Endothelial cell of umbilical vein (primary cell): ENCODE results near the gene SDCCAG8. TPM values are rescaled to one million over a fixed set of nuclear protein-coding genes. Genes with fewer than 3 reads are reported as not detected.

Experiments used
- BruUV-seq: library from RNA; stranded (reverse); fragments of 400-500 nt; replicated peaks from 2 replicates; lab custom pipeline; 2021; lab: Mats Ljungman, UMichigan
- CTCF ChIA-PET: fragments of 300-600, 350-600 bp; sonication (Branson Sonifier 250); formaldehyde crosslinking; loops from one replicate; lab custom pipeline; 2021; ENCODE audit warnings: antibody characterized with exemption, inconsistent platforms; lab: Charles Lee
- POLR2A ChIA-PET: fragments of 300-600, 350-600 bp; sonication (Branson Sonifier 250); formaldehyde crosslinking; loops from one replicate; lab custom pipeline; 2021; ENCODE audit warnings: antibody characterized with exemption, inconsistent platforms; lab: Charles Lee
- DNase-seq: peaks from one replicate; pipeline ENCODE4 v3.0.0-alpha.2; 2011; ENCODE audit warnings: low read depth, low spot score
- FAIRE-seq: peaks from 2 replicates; lab custom pipeline; 2011; peaks lifted over from hg19 to GRCh38; lab: Jason Lieb, UNC
- H2AFZ ChIP-seq: 2 replicates; pipeline ENCODE4 v1.6.0; 2012; ENCODE audit warnings: low read depth, low read length, control low read depth, inconsistent platforms
- H3K27ac ChIP-seq: 2 replicates; pipeline ENCODE4 v1.5.1; 2011; ENCODE audit warnings: low read depth, mild to moderate bottlenecking, control low read depth, low read length, moderate library complexity; ENCODE audit not compliant: insufficient read depth
- H3K27me3 ChIP-seq, 2 experiments: 2 replicates each; pipeline versions ENCODE4 v1.6.0 to v1.6.1; 2011; ENCODE audit warnings: low read length in 2 of 2, mixed read lengths in 1 of 2; ENCODE audit not compliant: control insufficient read depth in 2 of 2, insufficient read depth in 2 of 2
- H3K36me3 ChIP-seq, 2 experiments: 2 replicates in 1 of 2; 3 replicates in 1 of 2; pipeline ENCODE4 v1.5.1; 2011; ENCODE audit warnings: low read length in 2 of 2, mild to moderate bottlenecking in 1 of 2, moderate library complexity in 1 of 2; ENCODE audit not compliant: control insufficient read depth in 2 of 2, insufficient read depth in 2 of 2; ENCODE audit errors: extremely low read depth in 1 of 2
- H3K4me1 ChIP-seq: 3 replicates; pipeline ENCODE4 v1.5.1; 2011; ENCODE audit warnings: mild to moderate bottlenecking, low read length; ENCODE audit not compliant: control insufficient read depth, insufficient read depth; ENCODE audit errors: extremely low read depth
- H3K4me2 ChIP-seq: 2 replicates; pipeline ENCODE4 v1.6.1; 2011; ENCODE audit warnings: low read length, control low read depth, mixed read lengths; ENCODE audit not compliant: insufficient read depth
- H3K4me3 ChIP-seq, 3 experiments: fragments of 200-600 bp in 1 of 3; sonication (generic), shearing (Covaris generic) in 1 of 3; replicated peaks in 1 of 3; 2 replicates each; pipeline ENCODE4 v1.5.1; 2011 to 2016; ENCODE audit warnings: control low read depth in 3 of 3, low read length in 3 of 3, mild to moderate bottlenecking in 2 of 3, inconsistent platforms in 1 of 3, low read depth in 1 of 3, moderate library complexity in 1 of 3; ENCODE audit not compliant: insufficient read depth in 1 of 3
- H3K79me2 ChIP-seq: 2 replicates; pipeline ENCODE4 v1.6.0; 2012; ENCODE audit warnings: low read length, inconsistent platforms; ENCODE audit not compliant: control insufficient read depth, insufficient read depth
- H3K9ac ChIP-seq: replicated peaks from 2 replicates; pipeline ENCODE3; 2011; ENCODE audit warnings: low read length, control low read depth; ENCODE audit not compliant: insufficient read depth; ENCODE audit errors: extremely low read depth
- H3K9me1 ChIP-seq: replicated peaks from 3 replicates; pipeline ENCODE4 v1.6.0; 2011; ENCODE audit warnings: mild to moderate bottlenecking, low read length; ENCODE audit not compliant: control insufficient read depth, insufficient read depth; ENCODE audit errors: extremely low read depth
- H3K9me3 ChIP-seq: replicated peaks from 2 replicates; pipeline ENCODE4 v1.5.1; 2012; ENCODE audit warnings: low read length, inconsistent platforms; ENCODE audit not compliant: control insufficient read depth, insufficient read depth
- H4K20me1 ChIP-seq: replicated peaks from 2 replicates; pipeline ENCODE3; 2011; ENCODE audit warnings: mild to moderate bottlenecking, low read length; ENCODE audit not compliant: control insufficient read depth, insufficient read depth; ENCODE audit errors: extremely low read depth
- EZH2 ChIP-seq: IDR thresholded peaks from 2 replicates; pipeline ENCODE4 v1.6.1; 2012; ENCODE audit warnings: borderline replicate concordance, low read depth, mild to moderate bottlenecking, moderate library complexity, low read length, inconsistent platforms; ENCODE audit not compliant: severe bottlenecking
- FOS ChIP-seq: IDR thresholded peaks from 2 replicates; pipeline ENCODE4 v1.6.1; 2011; ENCODE audit warnings: mild to moderate bottlenecking, low read length, moderate library complexity, borderline replicate concordance; ENCODE audit not compliant: insufficient read depth
- GATA2 ChIP-seq: IDR thresholded peaks from 2 replicates; pipeline ENCODE4 v1.7.0; 2011; ENCODE audit warnings: low read depth, mild to moderate bottlenecking, moderate library complexity, mixed read lengths, low read length; ENCODE audit not compliant: insufficient read length, insufficient read depth
- JUN ChIP-seq: IDR thresholded peaks from 2 replicates; pipeline ENCODE4 v1.6.1; 2011; ENCODE audit warnings: borderline replicate concordance, low read depth; ENCODE audit not compliant: insufficient read length, insufficient read depth
- MYC ChIP-seq: IDR thresholded peaks from one replicate; pipeline ENCODE4 v1.6.1; 2011; ENCODE audit warnings: mild to moderate bottlenecking, low read depth, low read length
- POLR2A ChIP-seq: IDR thresholded peaks from 2 replicates; pipeline ENCODE4 v1.6.1; 2012; ENCODE audit warnings: low read depth, mild to moderate bottlenecking, control low read depth, low read length
- POLR2AphosphoS5 ChIP-seq: IDR thresholded peaks from 2 replicates; pipeline ENCODE4 v1.6.1; 2012; ENCODE audit warnings: low read depth, mild to moderate bottlenecking, control low read depth, low read length, moderate library complexity; ENCODE audit not compliant: insufficient read depth
- dilution Hi-C: fragments of 300-500 bp; cut with MboI; formaldehyde crosslinking; loops from one replicate; pipeline ENCODE4 v1.15.0; 2019; ENCODE audit warnings: low sequenced_read_pairs; ENCODE audit not compliant: extremely low pct_ligation_motif_present
- intact Hi-C: fragments of 100-400 bp; cut with micrococcal nuclease; formaldehyde crosslinking; loops from one replicate; pipeline ENCODE4 v1.10.0; 2022
- polyA plus RNA-seq, 4 experiments: library from polyadenylated mRNA; depleted of rRNA in 3 of 4; stranded (reverse) in 3 of 4; unstranded in 1 of 4; fragments of >200 nt; gene quantifications; 2 replicates each; pipeline versions ENCODE4 v1.2.1 to v1.2.3, GENCODE V29; 2011 to 2012; ENCODE audit warnings: missing spikeins in 1 of 4
- total RNA-seq: library from RNA; stranded (reverse); gene quantifications from 2 replicates; pipeline ENCODE4 v1.2.3, GENCODE V29; 2021
- TF ChIP-seq, protein P1 (sequence below): IDR thresholded peaks from 2 replicates; pipeline ENCODE4 v1.6.1; 2011; ENCODE audit not compliant: insufficient read depth, insufficient read length
- TF ChIP-seq, protein P2 (sequence below), 2 donors: IDR thresholded peaks; 1 replicate in 1 of 2; 2 replicates in 1 of 2; pipeline ENCODE4 v1.5.1; 2011; ENCODE audit warnings: low read length in 2 of 2, mild to moderate bottlenecking in 2 of 2, moderate library complexity in 2 of 2, control low read depth in 1 of 2, inconsistent platforms in 1 of 2, low read depth in 1 of 2; ENCODE audit not compliant: insufficient read depth in 1 of 2; ENCODE audit errors: extremely low read depth in 1 of 2

SDCCAG8 gene
- total and polyA plus RNA-seq, 2 donors (not counting 3 experiments of a cell fraction or from before 2014, with no cell fraction given) = 14.6 to 25.7 TPM

DNA sequence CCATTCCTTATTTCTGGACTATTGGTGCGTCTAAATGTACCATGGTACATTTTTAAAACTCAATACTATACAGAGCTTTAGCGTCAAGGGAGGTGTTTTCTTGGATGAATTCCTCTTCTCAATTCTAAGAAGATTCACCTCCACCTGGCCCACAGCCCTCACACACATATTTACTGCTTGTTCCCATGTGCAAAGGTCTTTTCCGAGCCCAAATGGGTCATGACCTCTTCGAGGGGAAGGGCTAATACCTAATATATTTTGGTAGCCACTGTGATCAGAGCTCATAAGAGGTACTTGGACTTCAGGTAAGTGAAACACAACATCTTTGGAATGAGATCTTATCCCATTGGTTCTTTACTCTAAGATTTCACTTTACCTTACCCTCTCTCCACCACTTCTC is 205.9 kb downstream of the SDCCAG8 start:
- no peak for FAIRE-seq
- Histone ChIP-seq H3K9me3 (no peaks in the 10 kb centered on the region), H3K4me1 (no peaks in the 10 kb centered on the region), H4K20me1 (no peaks in the 10 kb centered on the region), H3K4me2 (no peak overlapping the region), H3K4me3 (no peak overlapping the region), H3K27me3 (no peaks in the 10 kb centered on the region), H3K9me1 (no peaks in the 10 kb centered on the region), H3K27ac (no peak overlapping the region), H3K36me3 (no peaks in the 10 kb centered on the region), H3K9ac (no peak overlapping the region), H2AFZ (no peak overlapping the region), H3K79me2 (no peaks in the 10 kb centered on the region)
- CTCF ChIA-PET = no interaction called here
- no peak for DNase-seq
- POLR2A ChIA-PET = no interaction called here
- no TSS peak for BruUV-seq
- intact Hi-C loops (no loop called here), dilution Hi-C loops (no loop called here)
- TF ChIP-seq, protein P1, sequence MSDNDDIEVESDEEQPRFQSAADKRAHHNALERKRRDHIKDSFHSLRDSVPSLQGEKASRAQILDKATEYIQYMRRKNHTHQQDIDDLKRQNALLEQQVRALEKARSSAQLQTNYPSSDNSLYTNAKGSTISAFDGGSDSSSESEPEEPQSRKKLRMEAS = no peak
- no peak for TF ChIP-seq POLR2AphosphoS5
- TF ChIP-seq GATA2 = no peak
- no peak for TF ChIP-seq EZH2
- TF ChIP-seq FOS = no peak
- TF ChIP-seq JUN = no peak

DNA sequence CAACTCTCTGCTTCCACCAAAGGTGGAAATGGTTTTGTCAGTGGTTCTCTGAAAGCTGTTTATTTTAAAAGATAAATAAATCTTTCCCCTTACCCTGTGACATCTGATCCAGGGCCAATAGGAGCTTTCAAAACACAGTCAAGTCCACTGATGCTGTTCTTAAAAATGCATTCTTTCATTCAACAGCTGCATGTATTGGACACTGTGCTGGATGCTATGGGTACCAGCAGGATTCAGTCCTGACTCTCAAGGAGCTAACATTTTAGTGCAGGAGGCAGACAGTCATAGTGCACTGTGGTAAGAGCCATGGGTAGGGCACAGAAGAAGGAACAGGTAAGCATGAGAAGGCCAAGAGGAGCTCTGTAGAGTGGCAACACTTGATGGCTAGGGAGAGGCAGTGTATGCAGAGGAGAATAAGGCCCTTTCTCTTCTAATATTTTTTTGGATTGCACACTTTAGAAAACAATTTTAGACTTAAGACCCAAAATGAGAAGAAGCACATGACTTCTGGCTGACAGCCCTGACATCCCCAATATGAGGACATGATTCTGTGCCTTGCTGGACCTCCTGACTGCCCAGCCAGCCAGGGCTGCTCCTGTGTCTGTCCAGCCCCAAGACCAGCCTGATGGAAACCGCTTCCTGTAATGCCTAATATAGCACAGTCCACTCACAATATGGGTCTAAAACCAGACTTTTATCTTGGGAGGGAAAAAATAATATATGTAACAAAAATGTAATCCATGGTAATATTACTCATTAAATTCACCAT is 207.3 kb downstream of the SDCCAG8 start:
- H4K20me1 ChIP-seq = no peaks in the 10 kb centered on the region
- intact Hi-C loops (no loop called here), dilution Hi-C loops (no loop called here)
- TF ChIP-seq, protein P1 = no peak
- no peak for TF ChIP-seq POLR2A
- no peak for TF ChIP-seq GATA2
- TF ChIP-seq FOS = no peak
- no peak for TF ChIP-seq EZH2
- TF ChIP-seq, protein P2, sequence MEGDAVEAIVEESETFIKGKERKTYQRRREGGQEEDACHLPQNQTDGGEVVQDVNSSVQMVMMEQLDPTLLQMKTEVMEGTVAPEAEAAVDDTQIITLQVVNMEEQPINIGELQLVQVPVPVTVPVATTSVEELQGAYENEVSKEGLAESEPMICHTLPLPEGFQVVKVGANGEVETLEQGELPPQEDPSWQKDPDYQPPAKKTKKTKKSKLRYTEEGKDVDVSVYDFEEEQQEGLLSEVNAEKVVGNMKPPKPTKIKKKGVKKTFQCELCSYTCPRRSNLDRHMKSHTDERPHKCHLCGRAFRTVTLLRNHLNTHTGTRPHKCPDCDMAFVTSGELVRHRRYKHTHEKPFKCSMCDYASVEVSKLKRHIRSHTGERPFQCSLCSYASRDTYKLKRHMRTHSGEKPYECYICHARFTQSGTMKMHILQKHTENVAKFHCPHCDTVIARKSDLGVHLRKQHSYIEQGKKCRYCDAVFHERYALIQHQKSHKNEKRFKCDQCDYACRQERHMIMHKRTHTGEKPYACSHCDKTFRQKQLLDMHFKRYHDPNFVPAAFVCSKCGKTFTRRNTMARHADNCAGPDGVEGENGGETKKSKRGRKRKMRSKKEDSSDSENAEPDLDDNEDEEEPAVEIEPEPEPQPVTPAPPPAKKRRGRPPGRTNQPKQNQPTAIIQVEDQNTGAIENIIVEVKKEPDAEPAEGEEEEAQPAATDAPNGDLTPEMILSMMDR (IDR thresholded peaks at IDR 0.05; ENCODE audit: extremely low read depth in 1 of 2, insufficient read depth in 1 of 2, low read depth in 1 of 2, low read length in 2 of 2) = no peak
- no peak for TF ChIP-seq JUN
- no peak for TF ChIP-seq POLR2AphosphoS5
- no peak for TF ChIP-seq MYC
- H3K9me3 ChIP-seq = no peaks in the 10 kb centered on the region
- no peaks in the 10 kb centered on the region for H3K36me3 ChIP-seq
- no peak overlapping the region for H3K9ac ChIP-seq
- H3K9me1 ChIP-seq = no peaks in the 10 kb centered on the region
- CTCF ChIA-PET = no interaction called here
- no peaks in the 10 kb centered on the region for H3K79me2 ChIP-seq
- POLR2A ChIA-PET = no interaction called here
- no peak overlapping the region for H3K4me2 ChIP-seq
- no peak overlapping the region for H2AFZ ChIP-seq
- no peak overlapping the region for H3K4me3 ChIP-seq
- DNase-seq (no peak), FAIRE-seq (no peak)
- no peaks in the 10 kb centered on the region for H3K27me3 ChIP-seq
- H3K4me1 ChIP-seq = no peaks in the 10 kb centered on the region
- no TSS peak for BruUV-seq
- no peak overlapping the region for H3K27ac ChIP-seq
